Neural cell (in vitro differentiated cells): ENCODE data around the gene TASL.

Experiments
- CTCF ChIP-seq: fragments of 450-650 bp; IDR thresholded peaks from 2 replicates; pipeline ENCODE4 v1.5.1; 2014; ENCODE audit warnings: antibody characterized with exemption, mild to moderate bottlenecking, moderate library complexity; ENCODE audit not compliant: poor library complexity, severe bottlenecking
- EZH2 ChIP-seq: fragments of 200-600, 300-800 bp; shearing (Covaris generic), sonication (generic); IDR thresholded peaks from 2 replicates; pipeline ENCODE4 v1.6.1; 2014; ENCODE audit warnings: antibody characterized with exemption, low read length, borderline replicate concordance, mild to moderate bottlenecking; ENCODE audit not compliant: insufficient read depth, poor library complexity, severe bottlenecking
- POLR2AphosphoS5 ChIP-seq: IDR thresholded peaks from 2 replicates; pipeline ENCODE4 v1.6.1; 2012
- RAD21 ChIP-seq: fragments of 450-650 bp; conservative IDR thresholded peaks from 2 replicates; pipeline ENCODE4 v1.6.1; 2014; ENCODE audit warnings: antibody characterized with exemption, mild to moderate bottlenecking, moderate library complexity
- TAF1 ChIP-seq: IDR thresholded peaks from 2 replicates; pipeline ENCODE4 v1.6.1; 2012; ENCODE audit warnings: low read depth

GRCh38 chrX:30607155-30607554 lies 29.6 kb upstream of the TASL start:
- TF ChIP-seq CTCF (no peak), EZH2 (no peak), TAF1 (no peak), POLR2AphosphoS5 (no peak), RAD21 (no peak)
